C1 segment of cervical spinal cord (tissue), 14 donors: ENCODE data around the gene ZNF593.

ENCODE experiments used
- DNase-seq, 14 donors: peaks; one replicate each; lab custom pipeline; 2025; lab: John Stamatoyannopoulos, UW

Gene ZNF593

GRCh38 chr1:26169198-26169554, 532 bp upstream of the ZNF593 start:
- DNase-seq, result peak in 1 of 14 donors; percentile 36

- no peak for DNase-seq
Measured at GRCh38 chr1:26170472-26170821, 739 bp downstream of the ZNF593 start.

DNA sequence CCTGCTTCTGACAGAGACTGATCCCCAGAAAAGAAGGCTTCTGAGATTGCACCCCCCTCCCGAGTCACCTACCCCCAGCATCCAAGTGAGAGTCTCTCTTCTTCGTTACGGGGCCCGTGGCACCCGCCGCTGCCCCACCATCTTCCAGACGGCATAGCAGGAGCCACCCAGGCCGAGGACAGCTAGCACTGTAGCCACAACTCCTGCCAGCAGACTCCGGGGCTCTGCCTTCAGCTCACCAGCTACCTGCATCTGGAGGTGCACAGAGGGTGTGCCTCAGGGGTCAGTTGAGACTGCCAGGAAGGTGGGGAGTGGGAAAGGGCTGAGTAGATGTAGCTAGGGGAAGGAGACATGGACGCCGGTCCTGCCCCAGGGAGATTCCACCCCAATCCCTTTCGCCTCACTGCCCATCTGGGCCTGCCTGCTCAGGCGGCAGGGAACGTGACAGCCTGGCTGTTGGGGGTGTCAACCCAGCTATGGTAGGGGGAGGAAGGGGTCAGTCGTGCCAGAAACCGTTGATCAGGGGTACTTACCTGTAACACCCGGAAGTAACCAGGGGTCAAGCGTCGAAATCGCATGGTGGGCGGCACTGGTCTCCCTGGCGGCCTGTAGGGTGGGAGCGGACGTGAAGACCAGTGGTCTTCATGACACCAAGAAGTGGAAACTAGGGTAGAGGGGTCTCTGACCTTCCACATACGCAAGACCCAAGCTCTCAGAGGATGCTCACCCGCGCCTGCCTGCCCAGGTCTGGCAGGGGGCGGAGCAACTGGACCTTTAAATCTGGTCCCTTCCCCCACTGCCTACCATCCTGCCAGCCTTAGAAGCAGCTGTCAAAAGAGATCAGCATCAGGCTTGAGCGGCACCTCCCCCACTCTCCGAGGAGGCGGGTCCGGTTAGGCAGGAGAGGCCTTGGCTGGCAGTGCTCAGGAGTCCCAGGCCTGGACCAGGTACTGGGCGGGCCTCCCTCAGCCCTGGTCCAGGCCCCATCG, 1.7 kb downstream of the ZNF593 start, which contains the start of gene ZNF593OS:
TSS of gene ZNF593OS (minus strand) at position 749 of the 989 bp plus-strand sequence. CDS start at position 578, 171 bp downstream.
- no peak for DNase-seq

GRCh38 chr1:26175346-26175745, 5.6 kb downstream of the ZNF593 start:
- no peak for DNase-seq

GRCh38 chr1:26177182-26177684, 7.5 kb downstream of the ZNF593 start, which contains the start of gene CNKSR1:
Gene CNKSR1 (plus strand): TSS chr1:26177491. CDS start chr1:26177548, 57 bp downstream.
- no peak for DNase-seq

- no peak for DNase-seq
Measured at GRCh38 chr1:26180010-26180506, 10.3 kb downstream of the ZNF593 start.

GRCh38 chr1:26181586-26182382, 12.1 kb downstream of the ZNF593 start:
- DNase-seq, result no peak

DNA sequence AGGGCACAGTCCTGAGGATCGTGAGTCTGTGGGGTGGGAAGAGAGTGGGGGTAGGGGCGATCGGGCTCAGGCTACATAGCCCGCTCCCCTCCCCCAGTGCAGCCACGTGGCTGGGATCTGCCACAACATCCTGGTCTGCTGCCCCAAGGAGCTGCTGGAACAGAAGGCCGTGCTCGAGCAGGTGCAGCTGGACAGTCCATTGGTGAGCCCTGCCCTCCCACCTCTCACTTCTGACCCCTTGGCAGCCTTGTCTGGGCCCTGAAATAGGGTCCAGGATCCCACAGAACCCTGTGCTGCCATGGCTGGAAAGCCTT, 12.6 kb downstream of the ZNF593 start:
- no peak for DNase-seq

- DNase-seq, result no peak
Measured at GRCh38 chr1:26184086-26184485, 14.4 kb downstream of the ZNF593 start.

DNA sequence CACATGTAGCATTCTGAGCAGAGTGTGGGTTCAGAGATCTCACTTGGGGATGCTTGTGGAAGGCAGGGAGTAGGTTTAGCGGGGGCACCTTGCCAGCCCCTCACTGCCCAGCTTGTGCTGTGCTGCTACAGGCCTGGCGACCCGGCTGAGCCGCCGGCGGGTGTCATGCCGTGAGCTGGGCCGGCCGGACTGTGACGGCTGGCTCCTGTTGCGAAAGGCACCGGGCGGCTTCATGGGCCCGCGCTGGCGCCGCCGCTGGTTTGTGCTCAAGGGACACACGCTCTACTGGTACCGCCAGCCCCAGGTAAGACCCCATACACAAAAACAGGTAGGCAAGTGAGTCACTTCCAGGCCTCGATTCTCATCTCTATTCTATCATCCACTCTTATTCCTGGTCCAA, 15.2 kb downstream of the ZNF593 start:
- DNase-seq, result no peak

DNA sequence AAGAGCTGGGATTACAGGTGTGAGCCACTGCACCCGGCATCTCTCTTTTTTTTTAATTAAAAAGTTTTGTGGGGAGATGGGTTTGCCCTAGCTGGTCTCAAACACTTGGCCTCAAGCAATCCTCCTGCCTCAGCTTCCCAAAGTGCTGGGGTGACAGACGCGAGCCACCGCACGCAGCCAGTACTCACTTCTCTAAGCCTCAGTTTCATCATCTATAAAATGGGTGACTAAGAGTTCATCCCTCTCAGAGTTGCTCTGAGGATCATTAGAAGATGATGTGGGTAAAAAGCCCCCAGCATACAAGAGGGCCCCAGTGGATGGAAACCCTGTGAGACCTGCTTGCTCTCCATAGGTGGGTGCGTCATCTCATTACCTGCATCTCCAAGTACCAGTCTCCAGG, 18.2 kb downstream of the ZNF593 start:
- no peak for DNase-seq

- DNase-seq, result no peak
Measured at GRCh38 chr1:26188477-26188876, 18.8 kb downstream of the ZNF593 start.

- no peak for DNase-seq
Measured at GRCh38 chr1:26189331-26189730, 19.6 kb downstream of the ZNF593 start.

DNA sequence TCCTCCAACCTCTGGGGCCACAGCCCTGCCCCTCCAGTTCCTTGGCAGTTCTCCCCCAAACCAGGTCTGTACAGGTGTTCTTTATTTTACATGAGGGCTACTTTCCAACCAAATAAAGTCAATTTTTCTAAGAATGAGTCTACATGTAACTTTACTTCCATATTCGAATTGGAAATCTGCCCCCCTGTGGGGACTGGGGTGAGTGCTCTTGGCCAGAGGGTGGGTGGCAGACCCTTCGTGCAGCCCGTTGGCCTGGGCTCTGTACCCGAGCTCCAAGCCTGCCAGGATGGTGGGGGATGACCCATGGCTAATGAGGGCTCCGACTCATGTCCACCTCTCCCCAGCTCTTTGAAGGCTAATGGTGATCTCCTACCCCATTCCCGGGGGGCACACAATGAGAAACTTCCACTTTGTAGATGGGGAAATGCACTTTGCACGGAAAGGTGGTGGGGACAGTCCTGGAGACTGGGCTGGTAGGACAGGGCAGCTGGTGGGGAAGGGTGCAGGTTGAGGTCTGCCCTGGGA, 20.1 kb downstream of the ZNF593 start:
- no peak for DNase-seq

- DNase-seq, result peak in 1 of 14 donors; percentile 2
Measured at GRCh38 chr1:26190373-26190987, 20.8 kb downstream of the ZNF593 start, which contains the start of gene CATSPER4. Gene CATSPER4 (plus strand): TSS chr1:26190602. CDS start chr1:26190628, 26 bp downstream.

DNA sequence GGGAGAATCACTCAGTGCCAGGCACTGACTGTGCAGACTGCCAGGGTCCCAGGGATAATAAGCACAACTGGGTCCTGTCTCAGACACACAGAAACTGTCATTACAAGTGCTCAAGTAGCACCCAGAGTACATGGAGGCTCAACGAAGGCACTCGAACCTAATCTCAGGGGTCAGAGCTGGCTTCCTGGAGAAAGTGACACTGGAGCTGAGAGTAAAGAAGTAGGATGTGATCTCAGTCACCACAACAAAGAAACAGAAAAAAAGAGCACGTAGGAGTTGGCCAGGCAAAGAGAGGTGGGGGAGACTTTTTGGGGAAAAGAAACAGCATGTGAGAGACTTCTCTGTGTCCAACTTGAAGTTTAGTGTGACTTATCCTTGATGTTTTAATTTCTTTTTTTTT, 22.0 kb downstream of the ZNF593 start:
- no peak for DNase-seq

GRCh38 chr1:26195805-26196204, 26.1 kb downstream of the ZNF593 start:
- DNase-seq, result no peak

GRCh38 chr1:26197301-26197700, 27.6 kb downstream of the ZNF593 start:
- DNase-seq, result no peak

DNA sequence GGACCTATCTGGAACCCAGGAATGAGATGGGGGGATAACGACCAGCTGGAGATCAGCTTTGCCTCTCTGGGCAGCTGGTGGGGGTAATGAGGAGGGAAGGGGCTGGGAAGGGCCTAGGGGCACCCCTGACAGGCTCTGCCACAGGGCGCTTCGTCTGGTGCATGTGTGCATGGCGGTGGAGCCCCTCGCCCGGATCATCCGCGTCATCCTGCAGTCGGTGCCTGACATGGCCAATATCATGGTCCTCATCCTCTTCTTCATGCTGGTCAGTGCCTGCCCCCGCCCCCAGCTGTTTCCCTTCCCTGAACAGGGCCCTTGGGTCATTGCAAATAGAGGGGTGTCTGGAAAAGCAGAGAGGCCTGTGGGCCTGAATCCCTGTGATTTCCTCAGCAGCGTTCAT, 28.1 kb downstream of the ZNF593 start:
- no peak for DNase-seq

GRCh38 chr1:26200413-26200812, 30.7 kb downstream of the ZNF593 start:
- DNase-seq, result no peak

DNA sequence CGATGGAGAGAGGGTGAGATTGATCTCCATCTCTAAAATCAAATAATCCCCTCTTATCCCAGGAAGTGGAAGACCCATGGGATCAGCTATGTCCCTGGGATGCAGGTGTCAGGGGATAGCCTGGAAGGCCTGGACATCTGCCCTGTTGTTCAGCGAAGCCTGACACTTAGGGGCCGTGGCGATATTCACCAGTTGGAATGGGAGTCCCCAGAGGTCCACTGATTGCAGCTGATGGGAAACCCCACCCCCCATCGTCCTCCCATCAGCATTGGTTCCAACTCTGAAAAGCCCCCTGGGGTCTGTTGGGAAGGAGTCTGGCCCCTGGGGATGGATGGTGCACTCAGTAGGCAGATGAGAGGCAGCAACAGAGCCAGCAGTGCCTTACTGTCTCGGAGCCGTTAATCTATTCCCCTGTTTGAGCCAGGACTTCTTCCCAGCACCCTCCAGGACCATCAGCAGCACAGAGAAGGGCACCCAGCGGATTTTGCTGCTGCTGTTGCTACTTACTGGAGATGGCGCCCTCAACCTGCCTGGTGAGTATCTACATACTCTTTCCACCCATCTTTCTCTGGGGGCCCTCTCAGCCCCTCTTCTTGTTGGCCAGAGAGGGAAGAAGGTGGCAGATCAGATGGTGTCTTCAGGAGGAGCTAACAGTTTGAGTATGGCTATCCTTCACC, 34.1 kb downstream of the ZNF593 start:
- no peak for DNase-seq
